IMR-90 (cell line): ENCODE measurements around the gene KPNA5. TPM values are rescaled to one million over a fixed set of nuclear protein-coding genes. Genes with fewer than 3 reads are reported as not detected.

ENCODE experiments used
- ATAC-seq: fragments of 200-7000 bp; cut with Tn5 transposase; 2 replicates; pipeline ENCODE4 v1.9.1; 2020; ENCODE audit warnings: low read depth, mild to moderate bottlenecking, moderate library complexity
- BruUV-seq: library from RNA; stranded (reverse); fragments of 400-500 nt; replicated peaks from 2 replicates; lab custom pipeline; 2021; lab: Mats Ljungman, UMichigan
- CTCF ChIA-PET: fragments of 300-600 bp; formaldehyde crosslinking; extraction: SDS; loops from one replicate; lab custom pipeline; 2021; ENCODE audit warnings: antibody characterized with exemption; lab: Yijun Ruan, JAX
- POLR2A ChIA-PET: fragments of 300-600 bp; sonication (Branson Sonifier 250); formaldehyde crosslinking; loops from one replicate; lab custom pipeline; 2022; ENCODE audit warnings: antibody characterized with exemption; ENCODE audit not compliant: unreplicated experiment; lab: Charles Lee
- DNase-seq: peaks from one replicate; pipeline ENCODE4 v3.0.0; 2013
- H2AFZ ChIP-seq: replicated peaks from 2 replicates; pipeline ENCODE3; 2013; ENCODE audit warnings: low read length, mild to moderate bottlenecking; ENCODE audit not compliant: poor library complexity
- H2AK5ac ChIP-seq: 2 replicates; pipeline ENCODE4 v1.6.1; 2013; ENCODE audit warnings: low read depth, low read length, inconsistent platforms
- H2AK9ac ChIP-seq: replicated peaks from 2 replicates; pipeline ENCODE3; 2013; ENCODE audit warnings: mild to moderate bottlenecking, low read depth, low read length, moderate library complexity; ENCODE audit not compliant: poor library complexity
- H2BK120ac ChIP-seq: 2 replicates; pipeline ENCODE4 v1.6.1; 2013; ENCODE audit warnings: low read depth, low read length, inconsistent platforms
- H2BK15ac ChIP-seq: 3 replicates; pipeline ENCODE4 v1.6.1; 2013; ENCODE audit warnings: low read depth, low read length, inconsistent platforms
- H2BK20ac ChIP-seq: 2 replicates; pipeline ENCODE4 v1.6.1; 2013; ENCODE audit warnings: low read depth, mild to moderate bottlenecking, inconsistent platforms, low read length, moderate library complexity
- H2BK5ac ChIP-seq: 2 replicates; pipeline ENCODE4 v1.6.1; 2013; ENCODE audit warnings: mild to moderate bottlenecking, low read depth, low read length, inconsistent platforms; ENCODE audit not compliant: poor library complexity, severe bottlenecking
- H3K14ac ChIP-seq: replicated peaks from 2 replicates; pipeline ENCODE4 v1.6.1; 2013; ENCODE audit warnings: low read depth, low read length, inconsistent platforms
- H3K18ac ChIP-seq: 2 replicates; pipeline ENCODE4 v1.6.1; 2013; ENCODE audit warnings: low read depth, low read length, control low read depth
- H3K23ac ChIP-seq: 2 replicates; pipeline ENCODE4 v1.6.1; 2013; ENCODE audit warnings: low read depth, low read length, inconsistent platforms
- H3K27ac ChIP-seq: 2 replicates; pipeline ENCODE4 v1.5.1; 2013; ENCODE audit warnings: mild to moderate bottlenecking, control low read depth, low read length; ENCODE audit not compliant: insufficient read depth
- H3K27me3 ChIP-seq: 2 replicates; pipeline ENCODE4 v1.6.1; 2013; ENCODE audit warnings: low read length; ENCODE audit not compliant: control insufficient read depth, insufficient read depth
- H3K36me3 ChIP-seq: 2 replicates; pipeline ENCODE4 v1.6.1; 2013; ENCODE audit warnings: low read length, mixed read lengths; ENCODE audit not compliant: control insufficient read depth, insufficient read depth
- H3K4ac ChIP-seq: 2 replicates; pipeline ENCODE4 v1.6.1; 2013; ENCODE audit warnings: low read depth, low read length, inconsistent platforms
- H3K4me1 ChIP-seq: 2 replicates; pipeline ENCODE4 v1.6.1; 2013; ENCODE audit warnings: low read length, mixed read lengths; ENCODE audit not compliant: control insufficient read depth, insufficient read depth
- H3K4me2 ChIP-seq: 2 replicates; pipeline ENCODE4 v1.6.1; 2013; ENCODE audit warnings: low read depth, mild to moderate bottlenecking, control low read depth, low read length, moderate library complexity
- H3K4me3 ChIP-seq: 2 replicates; pipeline ENCODE4 v1.5.1; 2013; ENCODE audit warnings: low read depth, mild to moderate bottlenecking, control low read depth, low read length, moderate library complexity; ENCODE audit not compliant: insufficient read depth
- H3K56ac ChIP-seq: 2 replicates; pipeline ENCODE4 v1.6.1; 2013; ENCODE audit warnings: low read length, inconsistent platforms; ENCODE audit not compliant: insufficient read depth; ENCODE audit errors: extremely low read depth
- H3K79me1 ChIP-seq, 2 experiments: 2 replicates each; pipeline ENCODE4 v1.6.1; 2013; ENCODE audit warnings: low read length in 2 of 2, inconsistent platforms in 1 of 2, low read depth in 1 of 2
- H3K9ac ChIP-seq: 2 replicates; pipeline ENCODE4 v1.6.1; 2013; ENCODE audit warnings: low read depth, low read length, control low read depth
- H3K9me1 ChIP-seq: 2 replicates; pipeline ENCODE4 v1.6.1; 2013; ENCODE audit warnings: low read length, inconsistent platforms; ENCODE audit not compliant: insufficient read depth
- H3K9me3 ChIP-seq: 2 replicates; pipeline ENCODE4 v1.6.1; 2013; ENCODE audit warnings: low read length; ENCODE audit not compliant: control insufficient read depth, insufficient read depth
- H4K20me1 ChIP-seq: 2 replicates; pipeline ENCODE4 v1.6.1; 2013; ENCODE audit warnings: low read length, inconsistent platforms; ENCODE audit not compliant: insufficient read depth
- H4K5ac ChIP-seq: 2 replicates; pipeline ENCODE4 v1.6.1; 2013; ENCODE audit warnings: mild to moderate bottlenecking, low read depth, low read length, control low read depth
- H4K8ac ChIP-seq, 2 experiments: 2 replicates each; pipeline ENCODE4 v1.6.1; 2013; ENCODE audit warnings: low read depth in 2 of 2, low read length in 2 of 2, control low read depth in 1 of 2, inconsistent platforms in 1 of 2
- H4K91ac ChIP-seq: 2 replicates; pipeline ENCODE4 v1.6.1; 2013; ENCODE audit warnings: low read depth, low read length, inconsistent platforms; ENCODE audit not compliant: insufficient read depth
- CHD1 ChIP-seq: IDR thresholded peaks from 2 replicates; pipeline ENCODE4 v1.6.1; 2012; ENCODE audit warnings: low read depth, low read length, improper control_type of control experiment
- MAFK ChIP-seq: IDR thresholded peaks from 2 replicates; pipeline ENCODE4 v1.6.1; 2012; ENCODE audit warnings: low read depth, low read length, improper control_type of control experiment
- MAZ ChIP-seq: IDR thresholded peaks from 2 replicates; pipeline ENCODE4 v1.6.1; 2012; ENCODE audit warnings: low read depth, mild to moderate bottlenecking, low read length, improper control_type of control experiment, moderate library complexity, borderline replicate concordance
- RAD21 ChIP-seq: IDR thresholded peaks from 2 replicates; pipeline ENCODE4 v1.6.1; 2012; ENCODE audit warnings: low read length, improper control_type of control experiment
- WGBS, 2 experiments: methylation state at CpG; one replicate each; pipeline versions ENCODE4 v1.1.5 to v1.1.7; 2013; ENCODE audit warnings: missing lambda C conversion rate in 2 of 2; ENCODE audit not compliant: insufficient read length in 1 of 2; ENCODE audit errors: extremely low coverage in 2 of 2; 5-methylcytosine and 5-hydroxymethylcytosine counted together
- dilution Hi-C: fragments of 300-500 bp; cut with HindIII; formaldehyde crosslinking; loops from one replicate; pipeline ENCODE4 v1.14.3; 2018; ENCODE audit warnings: low sequenced_read_pairs; ENCODE audit not compliant: unreplicated experiment
- in situ Hi-C: fragments of 300-500 bp; cut with MboI; formaldehyde crosslinking; loops from 3 replicates; pipeline ENCODE4 v1.14.3; 2019; ENCODE audit warnings: low sequenced_read_pairs, inconsistent platforms, mixed read lengths
- intact Hi-C: fragments of 100-400 bp; cut with micrococcal nuclease; formaldehyde crosslinking; loops from 2 replicates; pipeline ENCODE4 v1.10.0; 2022
- polyA plus RNA-seq, 3 experiments: library from polyadenylated mRNA; depleted of rRNA; stranded (reverse); fragments of >200 nt; gene quantifications; 2 replicates each; pipeline ENCODE4 v1.2.3, GENCODE V29; 2012; ENCODE audit warnings: low replicate concordance in 1 of 3
- total RNA-seq: library from RNA; depleted of rRNA; stranded (reverse); fragments of >200 nt; gene quantifications from 2 replicates; pipeline ENCODE4 v1.2.3, GENCODE V29; 2012

The KPNA5 gene
- total and polyA plus RNA-seq, 2 of the 4 experiments (the other 2 are of a cell fraction) = 2.2 to 5.9 TPM

GRCh38 chr6:116666869-116667268, 14.1 kb upstream of the KPNA5 start:
- peaks cover 7% of the 10 kb centered on the region; the same call in 1 of the 2 replicates for H4K20me1 ChIP-seq
- dilution Hi-C loops = no loop called here
- TSS peak; percentile 36 for BruUV-seq
- in situ Hi-C loops = no loop called here
- DNase-seq (no peak), ATAC-seq (no peak)
- no peak overlapping the region for H4K5ac ChIP-seq
- no peaks in the 10 kb centered on the region for H3K36me3 ChIP-seq
- TF ChIP-seq CHD1 (no peak), RAD21 (no peak), MAZ (no peak), MAFK (no peak)
- H2BK120ac ChIP-seq = no peak overlapping the region
- H3K27me3 ChIP-seq = peaks cover 2% of the 10 kb centered on the region; the same call in 1 of the 2 replicates
- H3K9me3 ChIP-seq = no peaks in the 10 kb centered on the region
- no peak overlapping the region for H2BK15ac ChIP-seq
- H2AK9ac ChIP-seq = no peak overlapping the region
- no peak overlapping the region for H4K8ac ChIP-seq
- peak overlapping the region; percentile 45 for H3K4me2 ChIP-seq
- no CpG with 5 or more reads among the region's 1 CpG for WGBS, 2 experiments
- no peak overlapping the region for H2AK5ac ChIP-seq
- H3K56ac ChIP-seq = no peak overlapping the region
- H2BK20ac ChIP-seq = no peak overlapping the region
- H3K14ac ChIP-seq = no peak overlapping the region
- H4K91ac ChIP-seq = no peak overlapping the region
- H3K18ac ChIP-seq = no peak overlapping the region
- H3K9ac ChIP-seq = no peak overlapping the region
- no peaks in the 10 kb centered on the region; the same call in 1 of the 2 replicates for H3K4me1 ChIP-seq
- H3K27ac ChIP-seq = no peak overlapping the region
- no peak overlapping the region for H3K4me3 ChIP-seq
- H3K4ac ChIP-seq = no peak overlapping the region
- no peak overlapping the region for H3K23ac ChIP-seq
- POLR2A ChIA-PET = no interaction called here
- intact Hi-C loops = no loop called here
- H2BK5ac ChIP-seq = no peak overlapping the region
- H3K79me1 ChIP-seq = peaks cover 11 to 26% of the 10 kb centered on the region in 2 experiments
- H2AFZ ChIP-seq = no peak overlapping the region
- H3K9me1 ChIP-seq = no peaks in the 10 kb centered on the region
- CTCF ChIA-PET = interaction anchor here (0.5 kb wide), 1 partner anchor 12 kb away, joined by 3 read pairs; no protein-coding TSS in a partner anchor
